GM19193 (cell line): Measurements from ENCODE around the gene PLXNA4.

ENCODE experiments used
- POLR2A ChIP-seq: IDR thresholded peaks from 4 replicates; pipeline ENCODE4 v1.6.1; 2011; ENCODE audit not compliant: insufficient read depth, insufficient read length; ENCODE audit errors: extremely low read depth

PLXNA4 gene

DNA sequence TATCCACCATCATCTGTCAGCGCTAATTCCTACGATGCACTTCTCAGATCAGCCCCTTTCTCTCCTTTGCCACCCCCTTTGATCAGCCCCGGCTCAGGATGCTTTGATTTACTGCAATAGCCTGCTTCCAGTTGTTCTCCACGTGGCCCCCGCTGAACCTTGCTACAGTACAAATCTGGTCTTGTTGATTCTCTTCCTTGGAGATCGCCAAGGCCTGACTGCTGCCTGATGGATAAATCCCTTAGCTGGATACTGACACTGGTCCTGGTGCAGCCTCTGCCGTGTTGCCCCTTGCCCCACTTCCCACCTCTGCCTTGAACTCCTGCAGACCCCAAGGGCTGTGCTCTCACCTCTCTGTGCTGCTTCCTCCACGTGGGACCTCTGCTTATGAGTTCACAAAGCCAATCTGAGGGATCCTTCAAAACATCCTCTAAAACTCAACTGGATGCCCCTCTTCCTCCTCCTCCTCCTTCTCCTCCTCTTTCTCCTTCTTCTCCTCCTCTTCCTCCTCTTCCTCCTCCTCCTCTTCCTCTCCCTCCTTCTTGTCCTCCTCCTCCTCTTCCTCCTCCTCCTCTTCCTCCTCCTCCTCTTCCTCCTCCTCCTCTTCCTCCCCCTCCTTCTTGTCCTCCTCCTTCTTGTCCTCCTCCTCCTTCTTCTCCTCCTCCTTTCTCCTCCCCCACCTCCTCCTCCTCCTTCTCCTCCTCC is 15.3 kb downstream of the PLXNA4 start:
- no peak for TF ChIP-seq POLR2A

DNA sequence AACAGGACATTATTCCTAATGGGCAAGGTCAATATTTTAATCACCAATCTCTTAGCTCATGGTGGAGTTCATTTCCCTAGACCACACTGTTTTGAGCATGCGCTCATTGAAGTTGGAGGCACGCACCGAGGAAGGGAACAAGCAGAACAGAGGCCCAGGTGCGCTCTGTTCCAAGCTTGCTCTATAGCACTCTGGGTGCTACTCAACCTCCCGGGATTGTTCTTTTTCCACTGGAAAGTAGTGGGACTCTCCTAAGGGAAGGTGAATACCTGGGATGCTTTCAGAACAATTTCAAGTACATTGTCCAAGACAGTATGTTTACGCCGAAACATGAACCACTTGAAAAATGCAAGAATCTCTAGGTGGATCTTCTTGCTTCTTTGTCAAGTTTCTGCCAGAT is 16.2 kb downstream of the PLXNA4 start:
- TF ChIP-seq POLR2A: no peak

- no peak for TF ChIP-seq POLR2A
These were observed 17.5 kb downstream of the PLXNA4 start for GRCh38 chr7:132558815-132559214.

DNA sequence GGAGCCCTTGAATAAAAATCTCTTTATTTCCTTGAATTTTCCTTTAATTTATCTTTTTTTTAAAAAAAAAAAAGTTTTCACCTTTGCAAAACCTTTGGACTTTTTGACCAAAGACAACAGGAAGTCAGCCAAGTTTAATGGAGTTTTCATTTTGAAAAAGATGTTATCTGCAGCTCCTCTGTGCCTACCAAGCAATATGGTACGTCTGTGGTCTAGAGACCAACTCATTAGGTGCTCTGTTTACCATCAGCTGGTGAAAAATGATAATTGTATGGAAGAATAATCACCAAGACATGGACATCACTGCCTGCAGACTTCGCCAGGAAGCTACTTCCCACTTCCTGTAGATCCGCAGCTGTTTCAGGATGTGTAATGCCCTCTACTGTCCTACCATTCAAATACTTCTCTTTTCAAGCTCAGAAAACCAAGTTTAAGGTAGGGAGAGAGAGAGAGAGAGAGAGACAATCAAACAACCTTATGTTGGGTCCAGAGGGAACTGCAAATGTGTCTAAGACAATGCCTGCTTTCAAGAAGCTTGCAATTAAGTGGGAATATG is 18.7 kb downstream of the PLXNA4 start:
- TF ChIP-seq POLR2A: no peak

DNA sequence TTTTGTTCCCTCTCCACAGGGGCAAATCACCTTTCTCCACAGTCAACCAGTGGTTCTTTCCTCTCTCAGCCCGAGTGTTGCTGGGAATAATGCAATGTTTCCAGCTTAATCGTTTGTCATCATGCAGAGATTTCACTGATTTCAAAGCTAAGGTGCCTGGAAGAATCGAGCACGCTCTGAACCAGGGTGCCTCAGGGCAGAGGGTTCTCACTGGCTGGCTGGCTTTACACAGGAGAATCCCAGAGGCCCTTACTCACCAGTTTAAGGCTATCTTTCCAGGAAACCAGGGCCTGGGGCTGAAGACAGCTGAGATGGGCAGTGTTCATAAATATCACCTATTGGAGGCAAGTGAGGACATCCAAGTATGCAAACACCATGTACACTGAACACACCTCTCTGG is 21.8 kb downstream of the PLXNA4 start:
- TF ChIP-seq POLR2A: no peak

DNA sequence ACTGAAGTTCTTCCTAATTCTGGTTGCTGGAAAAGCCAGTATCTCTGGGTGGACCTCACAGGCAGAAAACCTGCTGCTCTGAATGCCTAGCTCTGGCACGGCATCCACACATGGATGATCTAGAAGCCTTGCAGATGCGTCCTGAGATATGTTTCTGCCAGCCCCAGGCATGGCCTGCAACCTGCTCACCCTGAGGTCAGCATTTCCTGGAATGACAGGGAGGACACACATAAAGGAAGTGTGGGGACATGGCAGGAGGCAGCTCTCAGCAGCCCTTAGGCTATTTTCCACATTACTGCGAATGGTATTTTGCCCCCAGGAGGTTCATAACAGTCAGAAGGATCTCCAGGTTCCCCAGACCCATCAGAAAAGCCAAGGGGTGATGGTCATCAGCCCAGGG is 23.2 kb downstream of the PLXNA4 start:
- no peak for TF ChIP-seq POLR2A

GRCh38 chr7:132551886-132552285 is 24.4 kb downstream of the PLXNA4 start:
- TF ChIP-seq POLR2A: no peak

DNA sequence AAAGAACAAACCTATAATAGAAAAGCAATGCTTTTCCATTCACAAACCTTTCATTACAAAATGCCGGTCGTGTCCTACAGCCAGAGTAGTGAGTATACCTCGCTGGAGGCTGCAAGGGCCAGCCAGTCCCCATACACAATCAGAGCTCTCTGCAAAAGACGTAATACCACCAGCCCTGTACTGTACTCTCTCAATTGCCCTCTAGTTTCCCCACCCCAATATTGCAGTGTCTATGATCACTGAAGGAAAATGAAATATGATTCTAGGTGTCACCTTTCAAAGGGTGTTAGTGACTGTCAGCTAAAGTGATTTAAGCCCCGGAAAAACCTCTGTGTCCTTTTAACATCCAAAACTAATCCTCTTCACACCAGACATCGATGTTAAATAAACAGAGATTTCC is 24.8 kb downstream of the PLXNA4 start:
- no peak for TF ChIP-seq POLR2A

GRCh38 chr7:132548489-132549078 is 27.7 kb downstream of the PLXNA4 start:
- TF ChIP-seq POLR2A: no peak

- no peak for TF ChIP-seq POLR2A
These were observed 28.4 kb downstream of the PLXNA4 start for GRCh38 chr7:132547821-132548220.

DNA sequence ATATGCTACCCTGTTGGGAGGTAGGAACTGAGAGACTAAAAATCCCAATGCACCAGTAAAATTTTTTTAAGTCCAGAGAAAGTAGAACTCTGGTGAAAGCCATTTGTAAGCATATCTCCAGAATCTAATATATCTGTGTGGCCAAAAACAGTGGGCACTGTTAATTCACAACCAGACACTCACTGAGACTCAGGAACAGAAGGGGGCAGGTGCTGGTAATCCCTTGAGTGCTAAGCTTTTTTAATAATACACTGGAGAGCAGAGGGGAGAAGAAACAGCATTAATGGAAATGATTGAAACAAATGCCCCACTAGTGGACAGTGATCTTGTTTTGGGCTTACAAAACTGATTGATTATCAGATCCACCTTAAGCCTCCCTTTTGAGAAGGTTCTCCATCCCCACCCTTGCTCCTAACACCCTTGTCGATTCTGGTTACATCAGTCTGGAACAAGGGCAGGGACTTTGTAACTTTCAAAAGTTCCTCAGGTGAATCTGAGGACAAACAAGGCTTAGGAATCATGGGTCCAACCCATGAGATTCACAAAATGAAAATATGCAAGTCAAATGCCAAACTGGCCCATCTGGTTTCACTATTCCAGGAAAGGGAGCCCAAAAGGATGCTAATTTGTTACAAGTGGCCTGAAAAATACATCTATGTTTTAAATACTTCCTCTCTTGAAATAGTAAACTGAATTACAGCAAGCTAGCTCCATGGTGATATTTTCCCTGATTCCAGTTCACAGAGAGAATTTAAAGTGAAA is 29.7 kb downstream of the PLXNA4 start:
- no peak for TF ChIP-seq POLR2A

DNA sequence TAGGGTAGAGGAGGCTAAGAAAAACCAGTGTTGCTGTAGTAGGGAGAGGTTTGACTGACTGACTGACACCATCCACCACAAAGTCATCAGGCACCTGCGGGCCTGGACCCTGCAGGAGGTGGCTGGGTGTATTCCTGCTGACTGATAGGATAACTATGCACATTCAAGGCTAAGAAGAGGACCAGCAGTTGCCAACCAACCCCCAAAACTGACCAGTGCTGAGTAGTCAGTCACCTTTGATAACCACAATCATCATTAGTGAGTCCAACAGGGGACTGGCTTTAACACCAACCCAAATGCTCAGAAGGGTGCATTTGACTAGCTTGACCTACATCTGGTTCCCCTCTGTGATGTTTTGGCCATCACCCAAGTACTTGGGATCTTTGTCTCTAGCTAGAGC is 30.5 kb downstream of the PLXNA4 start:
- no peak for TF ChIP-seq POLR2A

- TF ChIP-seq POLR2A: no peak
These were observed 31.3 kb downstream of the PLXNA4 start for GRCh38 chr7:132544999-132545398.

DNA sequence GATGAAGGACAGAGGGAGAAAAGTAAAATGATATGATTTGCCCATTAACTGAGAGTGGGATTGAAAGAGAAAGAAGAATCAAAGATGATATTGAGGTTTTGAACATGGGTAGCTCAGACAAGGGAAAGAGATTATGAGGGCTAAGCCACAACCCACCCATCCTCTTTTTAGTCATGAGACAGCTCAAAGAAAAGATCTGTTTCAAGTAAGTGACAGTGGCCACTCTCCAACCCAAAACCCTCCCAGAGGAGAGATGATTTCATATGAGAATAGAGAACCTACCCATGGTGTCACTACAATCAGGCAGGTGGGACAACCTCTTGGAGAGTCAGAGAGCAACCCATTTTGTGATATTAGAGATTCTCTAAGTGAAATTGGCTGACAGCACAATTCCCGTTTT is 32.2 kb downstream of the PLXNA4 start:
- TF ChIP-seq POLR2A: no peak

GRCh38 chr7:132542895-132543294 is 33.4 kb downstream of the PLXNA4 start:
- no peak for TF ChIP-seq POLR2A

GRCh38 chr7:132541656-132542055 is 34.6 kb downstream of the PLXNA4 start:
- TF ChIP-seq POLR2A: no peak
